Loucy (cell line): Measurements from ENCODE around the gene ADARB2.

Experiments used
- CTCF ChIP-seq: fragments of 200-600 bp; sonication (generic); conservative IDR thresholded peaks from 2 replicates; pipeline ENCODE4 v1.5.1; 2014; ENCODE audit warnings: mild to moderate bottlenecking, antibody characterized with exemption, low read length
- EZH2phosphoT487 ChIP-seq: fragments of 200-600 bp; IDR thresholded peaks from 2 replicates; pipeline ENCODE4 v1.6.1; 2018; ENCODE audit warnings: antibody characterized with exemption, mild to moderate bottlenecking, moderate library complexity, borderline replicate concordance

- TF ChIP-seq CTCF (no peak), EZH2phosphoT487 (no peak)
Measured at GRCh38 chr10:1602037-1602484, 135.3 kb downstream of the ADARB2 start.
